ENCODE data around the gene PSMB3.

The PSMB3 gene
- total RNA-seq = 27.2 to 43.6 (median 32.3) reads per million in 3 donors

- peaks cover 47% of the 10 kb centered on the region for H3K4me1 ChIP-seq (ENCODE audit: control insufficient read depth, insufficient read depth, low read length, poor library complexity, severe bottlenecking)
- H3K27me3 ChIP-seq (replicated peaks; ENCODE audit: control insufficient read depth, insufficient read depth, low read length, poor library complexity, severe bottlenecking) = peaks cover 26% of the 10 kb centered on the region
- H3K4me3 ChIP-seq (ENCODE audit: insufficient read depth, low read depth, low read length, poor library complexity, severe bottlenecking) = peak within 1 kb of the TSS; percentile 99
- peak; percentile 94 to 96 (median 96) for DNase-seq
- H3K36me3 ChIP-seq (ENCODE audit: control insufficient read depth, insufficient read depth, low read length) = peaks cover 11% of the 10 kb centered on the region
- H3K27ac ChIP-seq (ENCODE audit: insufficient read depth, low read length, poor library complexity, severe bottlenecking) = peak within 1 kb of the TSS; percentile 86
- no peaks in the 10 kb centered on the region for H3K9me3 ChIP-seq (ENCODE audit: control insufficient read depth, low read length)
Measured at GRCh38 chr17:38752308-38753070, at the start of gene PSMB3. Gene PSMB3 (plus strand): TSS chr17:38752741. CDS start chr17:38752827, 86 bp downstream.

- Histone ChIP-seq H3K4me3 (ENCODE audit: insufficient read depth, low read depth, low read length, poor library complexity, severe bottlenecking) (peak overlapping the region; percentile 97), H3K9me3 (ENCODE audit: control insufficient read depth, low read length) (no peaks in the 10 kb centered on the region), H3K4me1 (ENCODE audit: control insufficient read depth, insufficient read depth, low read length, poor library complexity, severe bottlenecking) (peaks cover 32% of the 10 kb centered on the region), H3K27me3 (replicated peaks; ENCODE audit: control insufficient read depth, insufficient read depth, low read length, poor library complexity, severe bottlenecking) (no peaks in the 10 kb centered on the region), H3K36me3 (ENCODE audit: control insufficient read depth, insufficient read depth, low read length) (no peaks in the 10 kb centered on the region), H3K27ac (ENCODE audit: insufficient read depth, low read length, poor library complexity, severe bottlenecking) (peak overlapping the region; percentile 92)
- DNase-seq = no peak
Measured at GRCh38 chr17:38702916-38703741, 49.4 kb upstream of the PSMB3 start.

DNA sequence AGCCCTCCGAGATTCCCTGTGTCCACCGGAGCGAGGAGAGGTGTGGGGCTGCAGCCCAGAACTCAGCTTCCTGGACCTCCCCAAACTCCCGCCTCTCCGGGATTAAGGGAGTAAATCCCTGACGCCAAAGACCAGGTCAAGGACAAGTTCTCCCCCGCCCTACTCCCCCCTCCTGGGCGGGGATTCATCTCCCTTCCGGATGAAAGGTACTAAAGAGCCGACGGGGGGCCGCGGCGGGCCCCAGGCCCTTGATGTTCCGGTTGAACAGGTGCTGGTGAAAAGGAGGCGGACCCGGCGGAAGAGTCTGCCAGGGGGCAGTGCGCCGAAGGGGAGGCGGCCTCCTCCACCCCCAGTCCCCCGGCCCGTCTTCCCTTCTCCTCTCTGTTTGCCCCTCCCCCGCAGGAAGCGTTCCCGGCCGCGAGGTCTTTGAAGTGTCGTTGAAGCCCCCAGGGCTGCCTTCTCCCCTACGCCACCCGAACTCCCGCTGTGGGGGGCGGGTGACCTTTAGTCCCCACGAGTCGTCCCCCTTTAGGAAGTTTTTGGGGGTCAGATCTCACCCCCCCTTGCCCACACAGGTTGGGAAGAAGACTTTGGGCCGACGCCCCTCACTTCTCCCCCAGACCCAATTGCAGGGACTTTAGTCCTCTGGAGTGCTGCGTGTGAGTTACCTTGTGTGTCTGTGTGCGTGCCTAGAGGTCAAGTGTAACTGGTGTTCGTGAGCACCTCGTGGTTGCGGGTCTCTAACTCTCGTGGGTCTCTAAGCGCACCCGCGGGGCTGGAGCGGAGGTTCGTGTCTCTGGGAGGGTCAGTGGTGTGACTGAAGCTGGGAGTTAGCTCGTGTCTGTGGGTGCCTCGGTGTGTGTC is 48.6 kb upstream of the PSMB3 start:
- Histone ChIP-seq H3K27ac (ENCODE audit: insufficient read depth, low read length, poor library complexity, severe bottlenecking) (peak overlapping the region; percentile 92), H3K4me1 (ENCODE audit: control insufficient read depth, insufficient read depth, low read length, poor library complexity, severe bottlenecking) (peaks cover 32% of the 10 kb centered on the region)
- peak; percentile 53 to 65 (median 56) for DNase-seq

DNA sequence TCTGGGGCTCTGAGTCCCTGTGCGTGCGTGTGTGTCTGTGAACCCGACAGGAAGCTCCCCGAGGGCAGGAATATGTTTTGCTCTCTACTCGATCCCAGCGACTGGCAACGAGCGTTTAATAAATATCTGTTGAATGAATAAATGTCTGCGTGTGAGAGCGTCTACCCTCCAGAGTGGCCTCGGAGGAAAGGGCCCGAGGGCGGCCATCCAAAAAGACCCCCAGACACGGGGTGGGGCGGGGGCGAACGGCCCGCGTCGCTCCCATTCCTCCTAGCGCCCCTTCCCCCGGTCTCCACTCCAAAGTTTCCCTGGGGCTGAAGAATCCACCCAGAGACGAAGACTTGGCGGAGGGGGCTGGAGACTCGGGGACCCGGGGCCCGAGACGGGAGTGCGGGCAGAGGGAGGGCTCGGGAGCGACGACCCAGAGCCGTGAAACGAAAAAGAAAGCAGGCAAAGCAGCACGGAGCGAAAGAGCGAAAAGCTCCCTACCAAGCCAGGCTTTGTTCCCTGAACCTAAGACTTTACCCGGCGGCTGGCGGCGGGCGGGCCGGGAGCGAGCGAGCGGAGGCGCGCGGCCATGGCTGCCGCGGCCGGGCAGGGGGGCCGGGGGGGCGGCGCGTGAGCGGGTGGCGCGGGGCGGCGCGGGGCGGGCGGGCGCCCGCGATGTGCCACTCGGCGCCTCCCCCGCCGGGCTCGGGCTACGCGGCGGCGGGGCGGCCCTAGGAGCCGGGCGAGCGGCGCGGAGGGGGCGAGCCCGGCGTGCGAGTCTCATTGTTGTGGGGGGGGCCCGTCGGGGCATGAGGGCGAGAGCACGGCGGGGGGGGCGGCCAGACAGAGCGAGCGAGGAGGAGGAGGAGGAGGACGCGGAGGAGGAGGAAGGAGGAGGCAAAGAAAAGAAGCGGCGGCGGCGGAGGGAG is 47.7 kb upstream of the PSMB3 start, which contains the start of gene MLLT6:
Gene MLLT6, plus strand, starts transcription at position 668 of the 917 bp plus-strand sequence. CDS start 360 bp downstream, outside the sequence.
- H3K36me3 ChIP-seq (ENCODE audit: control insufficient read depth, insufficient read depth, low read length) = peaks cover 12% of the 10 kb centered on the region
- H3K4me3 ChIP-seq (ENCODE audit: insufficient read depth, low read depth, low read length, poor library complexity, severe bottlenecking) = peak within 1 kb of the TSS; percentile 97
- peaks cover 32% of the 10 kb centered on the region for H3K4me1 ChIP-seq (ENCODE audit: control insufficient read depth, insufficient read depth, low read length, poor library complexity, severe bottlenecking)
- no peaks in the 10 kb centered on the region for H3K27me3 ChIP-seq (replicated peaks; ENCODE audit: control insufficient read depth, insufficient read depth, low read length, poor library complexity, severe bottlenecking)
- peak within 1 kb of the TSS; percentile 92 for H3K27ac ChIP-seq (ENCODE audit: insufficient read depth, low read length, poor library complexity, severe bottlenecking)
- no peaks in the 10 kb centered on the region for H3K9me3 ChIP-seq (ENCODE audit: control insufficient read depth, low read length)
- DNase-seq = peak; percentile 73 to 76 (median 75)

More for the DNA sequence above, 48.6 kb upstream of the PSMB3 start:
- Histone ChIP-seq H3K36me3 (ENCODE audit: control insufficient read depth, insufficient read depth, low read length) (peaks cover 4% of the 10 kb centered on the region), H3K9me3 (ENCODE audit: control insufficient read depth, low read length) (no peaks in the 10 kb centered on the region), H3K4me3 (ENCODE audit: insufficient read depth, low read depth, low read length, poor library complexity, severe bottlenecking) (peak overlapping the region; percentile 97), H3K27me3 (replicated peaks; ENCODE audit: control insufficient read depth, insufficient read depth, low read length, poor library complexity, severe bottlenecking) (no peaks in the 10 kb centered on the region)

DNA sequence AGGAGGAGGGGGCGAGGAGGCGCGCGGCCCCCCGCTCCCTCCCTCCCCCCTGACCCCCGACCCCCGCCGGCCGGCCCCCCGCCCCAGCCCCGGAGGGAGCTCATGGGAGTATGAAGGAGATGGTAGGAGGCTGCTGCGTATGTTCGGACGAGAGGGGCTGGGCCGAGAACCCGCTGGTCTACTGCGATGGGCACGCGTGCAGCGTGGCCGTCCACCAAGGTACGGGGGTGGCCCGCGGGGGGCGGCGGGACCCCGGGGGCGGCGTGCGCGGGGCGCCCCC is 47.1 kb upstream of the PSMB3 start:
- Histone ChIP-seq H3K27me3 (replicated peaks; ENCODE audit: control insufficient read depth, insufficient read depth, low read length, poor library complexity, severe bottlenecking) (no peaks in the 10 kb centered on the region), H3K9me3 (ENCODE audit: control insufficient read depth, low read length) (no peaks in the 10 kb centered on the region), H3K4me1 (ENCODE audit: control insufficient read depth, insufficient read depth, low read length, poor library complexity, severe bottlenecking) (peaks cover 32% of the 10 kb centered on the region), H3K27ac (ENCODE audit: insufficient read depth, low read length, poor library complexity, severe bottlenecking) (peak overlapping the region; percentile 69), H3K36me3 (ENCODE audit: control insufficient read depth, insufficient read depth, low read length) (peaks cover 17% of the 10 kb centered on the region), H3K4me3 (ENCODE audit: insufficient read depth, low read depth, low read length, poor library complexity, severe bottlenecking) (peak overlapping the region; percentile 84)
- no peak for DNase-seq

DNA sequence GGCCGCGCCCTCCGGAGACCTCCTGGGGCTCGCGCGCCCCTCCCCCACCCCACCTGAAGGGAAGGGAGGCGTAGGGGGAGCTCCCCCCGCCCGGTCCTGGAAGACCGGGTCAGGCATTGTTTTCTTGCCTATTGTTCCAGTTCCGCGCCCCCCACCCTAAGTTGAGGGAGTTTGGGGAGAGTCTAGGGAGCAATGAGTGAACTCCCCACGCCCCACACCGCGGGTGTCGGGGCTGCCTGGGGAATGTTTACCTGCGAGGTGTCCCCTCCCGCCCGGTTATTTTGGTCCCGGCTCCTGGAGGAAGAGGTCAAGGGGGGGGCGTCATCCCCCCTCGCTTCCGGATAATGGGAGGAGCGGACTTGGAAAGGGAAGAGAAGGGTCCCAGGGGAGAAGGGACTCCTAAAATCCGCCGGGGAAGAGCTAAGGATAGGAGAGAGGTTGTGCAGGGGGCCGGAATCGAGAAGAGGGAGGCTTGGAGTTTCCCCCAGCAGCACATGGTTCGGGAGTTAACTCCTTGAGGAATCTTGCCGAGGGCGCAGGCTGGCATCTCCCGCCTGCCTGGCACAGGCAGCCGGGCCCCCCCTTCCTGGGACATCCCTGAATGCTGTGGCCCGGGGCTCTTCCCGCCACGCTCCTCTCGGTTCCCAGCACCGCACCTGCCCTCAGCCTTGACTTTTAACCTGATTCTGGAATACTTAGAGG is 46.6 kb upstream of the PSMB3 start:
- peak overlapping the region; percentile 69 for H3K27ac ChIP-seq (ENCODE audit: insufficient read depth, low read length, poor library complexity, severe bottlenecking)
- H3K4me3 ChIP-seq (ENCODE audit: insufficient read depth, low read depth, low read length, poor library complexity, severe bottlenecking) = peak overlapping the region; percentile 84
- H3K27me3 ChIP-seq (replicated peaks; ENCODE audit: control insufficient read depth, insufficient read depth, low read length, poor library complexity, severe bottlenecking) = no peaks in the 10 kb centered on the region
- peaks cover 22% of the 10 kb centered on the region for H3K36me3 ChIP-seq (ENCODE audit: control insufficient read depth, insufficient read depth, low read length)
- H3K4me1 ChIP-seq (ENCODE audit: control insufficient read depth, insufficient read depth, low read length, poor library complexity, severe bottlenecking) = peaks cover 32% of the 10 kb centered on the region
- peak in 2 of 3 donors; percentile 14 to 17 for DNase-seq
- no peaks in the 10 kb centered on the region for H3K9me3 ChIP-seq (ENCODE audit: control insufficient read depth, low read length)

GRCh38 chr17:38706505-38707216 is 45.9 kb upstream of the PSMB3 start:
- no peaks in the 10 kb centered on the region for H3K27me3 ChIP-seq (replicated peaks; ENCODE audit: control insufficient read depth, insufficient read depth, low read length, poor library complexity, severe bottlenecking)
- DNase-seq = peak in 2 of 3 donors; percentile 10 to 33
- H3K9me3 ChIP-seq (ENCODE audit: control insufficient read depth, low read length) = no peaks in the 10 kb centered on the region
- peak overlapping the region; percentile 84 for H3K4me3 ChIP-seq (ENCODE audit: insufficient read depth, low read depth, low read length, poor library complexity, severe bottlenecking)
- H3K36me3 ChIP-seq (ENCODE audit: control insufficient read depth, insufficient read depth, low read length) = peaks cover 29% of the 10 kb centered on the region
- peak overlapping the region; percentile 69 for H3K27ac ChIP-seq (ENCODE audit: insufficient read depth, low read length, poor library complexity, severe bottlenecking)
- peaks cover 25% of the 10 kb centered on the region for H3K4me1 ChIP-seq (ENCODE audit: control insufficient read depth, insufficient read depth, low read length, poor library complexity, severe bottlenecking)

- peaks cover 41% of the 10 kb centered on the region for H3K36me3 ChIP-seq (ENCODE audit: control insufficient read depth, insufficient read depth, low read length)
- DNase-seq = no peak
- peaks cover 22% of the 10 kb centered on the region for H3K4me1 ChIP-seq (ENCODE audit: control insufficient read depth, insufficient read depth, low read length, poor library complexity, severe bottlenecking)
- no peaks in the 10 kb centered on the region for H3K9me3 ChIP-seq (ENCODE audit: control insufficient read depth, low read length)
- no peaks in the 10 kb centered on the region for H3K27me3 ChIP-seq (replicated peaks; ENCODE audit: control insufficient read depth, insufficient read depth, low read length, poor library complexity, severe bottlenecking)
- H3K27ac ChIP-seq (ENCODE audit: insufficient read depth, low read length, poor library complexity, severe bottlenecking) = peak overlapping the region; percentile 69
- H3K4me3 ChIP-seq (ENCODE audit: insufficient read depth, low read depth, low read length, poor library complexity, severe bottlenecking) = no peak overlapping the region
Measured at GRCh38 chr17:38707678-38708351, 44.7 kb upstream of the PSMB3 start.

Measured in effector memory CD4-positive, alpha-beta T cell (primary cell).